Epithelial cell of alveolus of lung (primary cell): ENCODE measurements around the gene CDCP1. TPM values are rescaled to one million over a fixed set of nuclear protein-coding genes. Genes with fewer than 3 reads are reported as not detected.

Experiments
- total RNA-seq: library from RNA; depleted of rRNA; stranded (reverse); fragments of >200 nt; gene quantifications from 2 replicates; pipeline ENCODE4 v1.2.1, GENCODE V29; 2015

CDCP1 gene
- total RNA-seq = 19.2 and 76.2 TPM in 2 replicates

GRCh38 chr3:45145681-45146614 lies at the start of gene CDCP1:
CDCP1 (minus strand) TSS chr3:45146378; CDS start chr3:45146287, 91 bp downstream.

Other genes with a start within 250 kb of the CDCP1 start
- 60.0 and 73.9 TPM in 2 replicates for gene ZDHHC3, start 170.2 kb downstream of the CDCP1 start, total RNA-seq
- gene EXOSC7, start 170.1 kb downstream of the CDCP1 start, total RNA-seq = 30.4 and 35.0 TPM in 2 replicates
- 0.52 and 1.7 TPM in 2 replicates for gene CLEC3B, start 120.1 kb downstream of the CDCP1 start, total RNA-seq
- 25.3 and 153 TPM in 2 replicates for gene TMEM158, start 79.9 kb upstream of the CDCP1 start, total RNA-seq
- gene LARS2, start 242.2 kb upstream of the CDCP1 start, total RNA-seq = 16.3 and 19.3 TPM in 2 replicates